Smooth muscle cell of the umbilical artery (primary cell): ENCODE results near the gene RGMB. TPM values are rescaled to one million over a fixed set of nuclear protein-coding genes. Genes with fewer than 3 reads are reported as not detected.

Experiments
- total RNA-seq: library from RNA; depleted of rRNA; stranded (reverse); fragments of >200 nt; gene quantifications from 2 replicates; pipeline ENCODE4 v1.2.3, GENCODE V29; 2014

Gene RGMB
- total RNA-seq: 28.5 and 83.9 TPM in 2 replicates

GRCh38 chr5:98773464-98774191, at the start of gene RGMB:
TSS of gene RGMB (plus strand) at chr5:98773663. CDS start at chr5:98774071, 408 bp downstream.

Other genes with a start within 250 kb of the RGMB start
- 48.4 and 88.7 TPM in 2 replicates for gene CHD1, start 155.3 kb downstream of the RGMB start, total RNA-seq